ENCODE data around the gene GNG12. TPM values are rescaled to one million over a fixed set of nuclear protein-coding genes. Genes with fewer than 3 reads are reported as not detected.

The GNG12 gene
- total RNA-seq, 1 experiment from 2014 or later, result 70.0 TPM

DNA sequence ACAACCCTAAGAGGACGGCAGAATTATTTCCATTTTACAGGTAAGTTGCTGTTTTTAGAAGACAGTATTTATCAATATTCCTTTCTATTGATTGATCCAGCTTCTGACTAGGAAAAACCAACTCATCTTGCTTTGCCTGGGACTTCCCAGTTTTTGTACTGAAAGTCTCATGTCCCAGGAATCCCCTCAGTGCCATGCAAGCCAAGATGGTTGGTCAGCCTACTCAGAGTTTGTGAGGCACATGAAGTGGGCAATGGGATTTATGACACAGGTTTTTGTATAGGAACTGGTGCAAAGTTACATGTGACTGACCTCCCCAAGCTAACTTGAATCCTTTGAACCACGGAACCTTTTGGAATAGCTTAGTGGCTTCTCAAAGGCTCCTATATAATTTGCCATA lies 45.5 kb downstream of the GNG12 start:
- H3K4me3 ChIP-seq (ENCODE audit: low read depth in 2 of 2, low read length in 2 of 2), result no peak overlapping the region
- no peaks in the 10 kb centered on the region for H3K27me3 ChIP-seq (ENCODE audit: control insufficient read depth, insufficient read depth, low read length)
- TF ChIP-seq, protein P1, sequence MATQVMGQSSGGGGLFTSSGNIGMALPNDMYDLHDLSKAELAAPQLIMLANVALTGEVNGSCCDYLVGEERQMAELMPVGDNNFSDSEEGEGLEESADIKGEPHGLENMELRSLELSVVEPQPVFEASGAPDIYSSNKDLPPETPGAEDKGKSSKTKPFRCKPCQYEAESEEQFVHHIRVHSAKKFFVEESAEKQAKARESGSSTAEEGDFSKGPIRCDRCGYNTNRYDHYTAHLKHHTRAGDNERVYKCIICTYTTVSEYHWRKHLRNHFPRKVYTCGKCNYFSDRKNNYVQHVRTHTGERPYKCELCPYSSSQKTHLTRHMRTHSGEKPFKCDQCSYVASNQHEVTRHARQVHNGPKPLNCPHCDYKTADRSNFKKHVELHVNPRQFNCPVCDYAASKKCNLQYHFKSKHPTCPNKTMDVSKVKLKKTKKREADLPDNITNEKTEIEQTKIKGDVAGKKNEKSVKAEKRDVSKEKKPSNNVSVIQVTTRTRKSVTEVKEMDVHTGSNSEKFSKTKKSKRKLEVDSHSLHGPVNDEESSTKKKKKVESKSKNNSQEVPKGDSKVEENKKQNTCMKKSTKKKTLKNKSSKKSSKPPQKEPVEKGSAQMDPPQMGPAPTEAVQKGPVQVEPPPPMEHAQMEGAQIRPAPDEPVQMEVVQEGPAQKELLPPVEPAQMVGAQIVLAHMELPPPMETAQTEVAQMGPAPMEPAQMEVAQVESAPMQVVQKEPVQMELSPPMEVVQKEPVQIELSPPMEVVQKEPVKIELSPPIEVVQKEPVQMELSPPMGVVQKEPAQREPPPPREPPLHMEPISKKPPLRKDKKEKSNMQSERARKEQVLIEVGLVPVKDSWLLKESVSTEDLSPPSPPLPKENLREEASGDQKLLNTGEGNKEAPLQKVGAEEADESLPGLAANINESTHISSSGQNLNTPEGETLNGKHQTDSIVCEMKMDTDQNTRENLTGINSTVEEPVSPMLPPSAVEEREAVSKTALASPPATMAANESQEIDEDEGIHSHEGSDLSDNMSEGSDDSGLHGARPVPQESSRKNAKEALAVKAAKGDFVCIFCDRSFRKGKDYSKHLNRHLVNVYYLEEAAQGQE (IDR thresholded peaks at IDR 0.05; ENCODE audit: insufficient read depth in 1 of 2, low read depth in 2 of 2, low read length in 1 of 2), result no peak
- no peak for TF ChIP-seq SIN3A (IDR thresholded peaks at IDR 0.05; ENCODE audit: borderline replicate concordance, insufficient read depth, low read depth, low read length)
- TF ChIP-seq POLR2AphosphoS5 (IDR thresholded peaks at IDR 0.05; ENCODE audit: low read depth, low read length), result no peak
- TF ChIP-seq, protein P2, sequence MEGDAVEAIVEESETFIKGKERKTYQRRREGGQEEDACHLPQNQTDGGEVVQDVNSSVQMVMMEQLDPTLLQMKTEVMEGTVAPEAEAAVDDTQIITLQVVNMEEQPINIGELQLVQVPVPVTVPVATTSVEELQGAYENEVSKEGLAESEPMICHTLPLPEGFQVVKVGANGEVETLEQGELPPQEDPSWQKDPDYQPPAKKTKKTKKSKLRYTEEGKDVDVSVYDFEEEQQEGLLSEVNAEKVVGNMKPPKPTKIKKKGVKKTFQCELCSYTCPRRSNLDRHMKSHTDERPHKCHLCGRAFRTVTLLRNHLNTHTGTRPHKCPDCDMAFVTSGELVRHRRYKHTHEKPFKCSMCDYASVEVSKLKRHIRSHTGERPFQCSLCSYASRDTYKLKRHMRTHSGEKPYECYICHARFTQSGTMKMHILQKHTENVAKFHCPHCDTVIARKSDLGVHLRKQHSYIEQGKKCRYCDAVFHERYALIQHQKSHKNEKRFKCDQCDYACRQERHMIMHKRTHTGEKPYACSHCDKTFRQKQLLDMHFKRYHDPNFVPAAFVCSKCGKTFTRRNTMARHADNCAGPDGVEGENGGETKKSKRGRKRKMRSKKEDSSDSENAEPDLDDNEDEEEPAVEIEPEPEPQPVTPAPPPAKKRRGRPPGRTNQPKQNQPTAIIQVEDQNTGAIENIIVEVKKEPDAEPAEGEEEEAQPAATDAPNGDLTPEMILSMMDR (IDR thresholded peaks at IDR 0.05), result no peak
- no peak for TF ChIP-seq TCF7L2 (IDR thresholded peaks at IDR 0.05; ENCODE audit: low read depth, low read length)
- BruUV-seq (replicated peaks), result no TSS peak
- in situ Hi-C loops (cut with HindIII; ENCODE audit: low pct_unique_long_range_greater_than_20kb, low sequenced_read_pairs), result no loop called here
- H3K9me3 ChIP-seq (ENCODE audit: control insufficient read depth, insufficient read depth, low read depth, low read length), result no peaks in the 10 kb centered on the region
- H3K36me3 ChIP-seq (ENCODE audit: control insufficient read depth, insufficient read depth, low read length), result no peaks in the 10 kb centered on the region
- ChIA-PET CTCF (no interaction called here), POLR2A (interaction anchor here (0.6 kb wide), 1 partner anchor 47 kb away, joined by 3 read pairs; no protein-coding TSS in a partner anchor)
- ATAC-seq (no peak), DNase-seq (ENCODE audit: low read depth, low spot score) (no peak)
- intact Hi-C loops (cut with micrococcal nuclease; ENCODE audit: unreplicated experiment), result no loop called here
- H3K27ac ChIP-seq (ENCODE audit: low read length), result no peak overlapping the region
- peaks cover 17% of the 10 kb centered on the region for H3K4me1 ChIP-seq (ENCODE audit: control insufficient read depth, insufficient read depth, low read length)

DNA sequence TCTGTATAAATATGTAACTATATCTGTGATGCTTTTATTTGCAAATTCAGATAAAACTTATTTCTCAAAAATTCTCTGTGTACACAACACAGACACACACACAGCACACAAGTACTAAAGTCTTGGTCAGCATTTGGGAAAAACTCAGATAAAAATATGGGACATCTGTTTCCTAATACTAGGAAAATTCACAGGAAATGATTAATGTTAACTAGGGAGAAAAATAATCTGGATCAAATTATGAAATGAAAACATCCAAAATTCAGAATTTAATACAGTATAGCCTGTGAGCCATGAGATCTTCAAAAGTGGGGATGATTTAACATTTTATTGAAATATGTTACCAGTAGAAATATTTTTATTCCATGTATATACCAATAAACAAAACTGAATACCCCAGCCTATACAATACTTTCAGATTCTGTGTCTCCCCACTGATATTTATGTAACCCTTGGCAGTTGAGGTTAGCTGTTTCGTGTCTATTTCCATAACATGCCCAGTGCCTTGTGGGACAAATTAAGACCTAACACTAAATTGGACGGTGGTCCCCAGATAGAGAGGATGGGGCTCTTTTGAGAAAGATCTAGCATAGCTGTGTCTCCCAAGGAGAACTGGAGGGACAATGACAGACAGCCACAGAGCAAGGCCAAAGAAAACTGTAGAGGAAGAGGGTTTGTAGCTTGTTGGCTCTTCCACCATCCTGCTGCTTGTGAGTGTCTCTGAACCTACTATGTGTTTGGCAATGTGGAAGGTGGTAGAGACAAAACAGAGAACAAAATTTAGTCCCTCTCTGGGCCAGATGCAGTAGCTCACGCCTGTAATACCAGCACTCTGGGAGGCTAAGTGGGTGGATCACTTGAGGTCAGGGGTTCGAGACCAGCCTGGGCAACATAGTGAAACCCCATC lies 47.2 kb downstream of the GNG12 start:
- no peak overlapping the region for H3K4me3 ChIP-seq (ENCODE audit: low read depth in 2 of 2, low read length in 2 of 2)
- no peak overlapping the region for H3K27ac ChIP-seq (ENCODE audit: low read length)
- no peak for DNase-seq (ENCODE audit: low read depth, low spot score)
- no TSS peak for BruUV-seq (replicated peaks)
- no peak for ATAC-seq
- intact Hi-C loops (cut with micrococcal nuclease; ENCODE audit: unreplicated experiment) (no loop called here), in situ Hi-C loops (cut with HindIII; ENCODE audit: low pct_unique_long_range_greater_than_20kb, low sequenced_read_pairs) (no loop called here)
- TF ChIP-seq, protein P2 (IDR thresholded peaks at IDR 0.05), result no peak
- TF ChIP-seq POLR2AphosphoS5 (IDR thresholded peaks at IDR 0.05; ENCODE audit: low read depth, low read length) (no peak), TCF7L2 (IDR thresholded peaks at IDR 0.05; ENCODE audit: low read depth, low read length) (no peak), SIN3A (IDR thresholded peaks at IDR 0.05; ENCODE audit: borderline replicate concordance, insufficient read depth, low read depth, low read length) (no peak)
- TF ChIP-seq, protein P1 (IDR thresholded peaks at IDR 0.05; ENCODE audit: insufficient read depth in 1 of 2, low read depth in 2 of 2, low read length in 1 of 2), result no peak
- ChIA-PET CTCF (no interaction called here), POLR2A (no interaction called here)
- H3K9me3 ChIP-seq (ENCODE audit: control insufficient read depth, insufficient read depth, low read depth, low read length), result no peaks in the 10 kb centered on the region
- no peaks in the 10 kb centered on the region for H3K27me3 ChIP-seq (ENCODE audit: control insufficient read depth, insufficient read depth, low read length)
- peaks cover under 1% of the 10 kb centered on the region for H3K4me1 ChIP-seq (ENCODE audit: control insufficient read depth, insufficient read depth, low read length)
- H3K36me3 ChIP-seq (ENCODE audit: control insufficient read depth, insufficient read depth, low read length), result no peaks in the 10 kb centered on the region

All from Panc1 (cell line).